Upper lobe of right lung (tissue), 1 donor: ENCODE results near the gene TMEM150B. TPM values are rescaled to one million over a fixed set of nuclear protein-coding genes. Genes with fewer than 3 reads are reported as not detected.

Experiments used
- ATAC-seq: fragments of 200-7000 bp; cut with Tn5 transposase; one replicate; pipeline ENCODE4 v1.9.1; 2020; ENCODE audit warnings: mild to moderate bottlenecking, moderate library complexity
- DNase-seq: peaks from one replicate; pipeline ENCODE4 v3.0.0-alpha.2; 2020
- H3K27ac ChIP-seq: fragments of 200-600 bp; one replicate; pipeline ENCODE4 v1.8.0; 2022
- H3K27me3 ChIP-seq: fragments of 200-600 bp; one replicate; pipeline ENCODE4 v1.8.0; 2022; ENCODE audit warnings: mild to moderate bottlenecking
- H3K36me3 ChIP-seq: fragments of 200-600 bp; one replicate; pipeline ENCODE4 v1.8.0; 2022
- H3K4me1 ChIP-seq: fragments of 200-600 bp; one replicate; pipeline ENCODE4 v1.8.0; 2022
- H3K4me3 ChIP-seq: fragments of 200-600 bp; one replicate; pipeline ENCODE4 v1.8.0; 2022; ENCODE audit warnings: mild to moderate bottlenecking
- H3K9me3 ChIP-seq: fragments of 200-600 bp; one replicate; pipeline ENCODE4 v1.8.0; 2022
- CTCF ChIP-seq: fragments of 200-600 bp; IDR thresholded peaks from one replicate; pipeline ENCODE4 v1.8.0; 2022; ENCODE audit warnings: antibody characterized with exemption
- intact Hi-C: fragments of 100-400 bp; cut with DNase I; formaldehyde crosslinking; loops from one replicate; pipeline ENCODE4 v1.11.0; 2022
- total RNA-seq: library from RNA; stranded (reverse); fragmentation: NEBNext Ultra II Directional; extraction: Animal tissue kit (Norgen Biotek cat#: 25700); gene quantifications from one replicate; pipeline ENCODE4 v1.2.1, GENCODE V29; 2021
- donor health status: DM: no; HTN: yes; CAD: no; lungs with severe emphysema.

TMEM150B gene
- total RNA-seq, 1 donor from 2014 or later = 23.9 TPM

- DNase-seq (no peak), ATAC-seq (no peak)
- no peak for TF ChIP-seq CTCF
- Histone ChIP-seq H3K27ac (no peak overlapping the region), H3K27me3 (no peaks in the 10 kb centered on the region), H3K9me3 (no peaks in the 10 kb centered on the region), H3K36me3 (no peaks in the 10 kb centered on the region), H3K4me1 (peaks cover 3% of the 10 kb centered on the region), H3K4me3 (no peak overlapping the region)
- intact Hi-C loops = no loop called here
These were observed 40.6 kb downstream of the TMEM150B start for GRCh38 chr19:55284405-55285058.

GRCh38 chr19:55283548-55284377, 41.4 kb downstream of the TMEM150B start, which contains the start of gene BRSK1:
BRSK1 (plus strand) TSS chr19:55283997; CDS start chr19:55284443, 446 bp downstream.
- no peak for TF ChIP-seq CTCF
- ATAC-seq (no peak), DNase-seq (no peak)
- Histone ChIP-seq H3K27me3 (no peaks in the 10 kb centered on the region), H3K9me3 (no peaks in the 10 kb centered on the region), H3K4me1 (peaks cover 10% of the 10 kb centered on the region), H3K36me3 (no peaks in the 10 kb centered on the region), H3K4me3 (peak within 1 kb of the TSS; percentile 21), H3K27ac (no peak within 1 kb of the TSS)
- intact Hi-C loops = no loop called here

- ATAC-seq = peak; percentile 96
- Histone ChIP-seq H3K27ac (peak within 1 kb of the TSS; percentile 79), H3K9me3 (no peaks in the 10 kb centered on the region), H3K4me1 (peaks cover 10% of the 10 kb centered on the region), H3K36me3 (peaks cover 14% of the 10 kb centered on the region), H3K4me3 (peak within 1 kb of the TSS; percentile 76), H3K27me3 (no peaks in the 10 kb centered on the region)
- intact Hi-C loops = no loop called here
- DNase-seq = peak; percentile 96
- TF ChIP-seq CTCF = no peak
These were observed 45.1 kb downstream of the TMEM150B start, which contains the start of gene HSPBP1 for GRCh38 chr19:55279770-55280643. HSPBP1 (minus strand) TSS chr19:55280110; CDS start chr19:55279608, 502 bp downstream.

GRCh38 chr19:55279340-55279739, 45.8 kb downstream of the TMEM150B start:
- Histone ChIP-seq H3K27ac (peak overlapping the region; percentile 79), H3K27me3 (no peaks in the 10 kb centered on the region), H3K9me3 (no peaks in the 10 kb centered on the region), H3K4me1 (peaks cover 10% of the 10 kb centered on the region), H3K4me3 (peak overlapping the region; percentile 76), H3K36me3 (peaks cover 18% of the 10 kb centered on the region)
- ATAC-seq (no peak), DNase-seq (no peak)
- intact Hi-C loops = no loop called here
- TF ChIP-seq CTCF = no peak

GRCh38 chr19:55278391-55279135, 46.6 kb downstream of the TMEM150B start:
- ATAC-seq (no peak), DNase-seq (no peak)
- H3K4me1 ChIP-seq = peaks cover 10% of the 10 kb centered on the region
- intact Hi-C loops = no loop called here
- H3K27ac ChIP-seq = no peak overlapping the region
- H3K9me3 ChIP-seq = no peaks in the 10 kb centered on the region
- no peak for TF ChIP-seq CTCF
- peaks cover 26% of the 10 kb centered on the region for H3K36me3 ChIP-seq
- no peaks in the 10 kb centered on the region for H3K27me3 ChIP-seq
- H3K4me3 ChIP-seq = no peak overlapping the region
